Memory B cell (primary cell): ENCODE measurements around the gene MAMDC4.

Experiments used
- ATAC-seq: fragments of 150-1000 bp; cut with Tn5 transposase; 2 replicates; pipeline ENCODE4 v1.10.0; 2021; ENCODE audit warnings: low read depth, mild to moderate bottlenecking, moderate library complexity
- DNase-seq, 2 donors: peaks; one replicate each; pipeline ENCODE4 v3.0.0; 2022; ENCODE audit warnings: low spot score in 2 of 2
- H3K27ac Mint-ChIP-seq: one replicate; pipeline ENCODE4 v1.8.0; 2022; ENCODE audit warnings: mild to moderate bottlenecking, moderate library complexity, mixed read lengths
- H3K27me3 Mint-ChIP-seq: one replicate; pipeline ENCODE4 v1.8.0; 2022; ENCODE audit warnings: mixed read lengths
- H3K36me3 Mint-ChIP-seq: one replicate; pipeline ENCODE4 v1.8.0; 2022; ENCODE audit warnings: mild to moderate bottlenecking, mixed read lengths
- H3K4me1 Mint-ChIP-seq: one replicate; pipeline ENCODE4 v1.8.0; 2022; ENCODE audit warnings: mixed read lengths
- H3K4me3 Mint-ChIP-seq: one replicate; pipeline ENCODE4 v1.8.0; 2022; ENCODE audit warnings: mild to moderate bottlenecking, moderate library complexity, mixed read lengths
- H3K9me3 Mint-ChIP-seq: one replicate; pipeline ENCODE4 v1.8.0; 2022; ENCODE audit warnings: mixed read lengths

Gene MAMDC4

GRCh38 chr9:136847826-136848392, 4.2 kb upstream of the MAMDC4 start:
- Mint-ChIP-seq H3K36me3 (peaks cover 2% of the 10 kb centered on the region), H3K27me3 (peaks cover 7% of the 10 kb centered on the region), H3K27ac (peak overlapping the region; percentile 94), H3K4me1 (peaks cover 9% of the 10 kb centered on the region), H3K4me3 (peak overlapping the region; percentile 87), H3K9me3 (no peaks in the 10 kb centered on the region)
- DNase-seq (peak; percentile 52 to 60), ATAC-seq (no peak)

DNA sequence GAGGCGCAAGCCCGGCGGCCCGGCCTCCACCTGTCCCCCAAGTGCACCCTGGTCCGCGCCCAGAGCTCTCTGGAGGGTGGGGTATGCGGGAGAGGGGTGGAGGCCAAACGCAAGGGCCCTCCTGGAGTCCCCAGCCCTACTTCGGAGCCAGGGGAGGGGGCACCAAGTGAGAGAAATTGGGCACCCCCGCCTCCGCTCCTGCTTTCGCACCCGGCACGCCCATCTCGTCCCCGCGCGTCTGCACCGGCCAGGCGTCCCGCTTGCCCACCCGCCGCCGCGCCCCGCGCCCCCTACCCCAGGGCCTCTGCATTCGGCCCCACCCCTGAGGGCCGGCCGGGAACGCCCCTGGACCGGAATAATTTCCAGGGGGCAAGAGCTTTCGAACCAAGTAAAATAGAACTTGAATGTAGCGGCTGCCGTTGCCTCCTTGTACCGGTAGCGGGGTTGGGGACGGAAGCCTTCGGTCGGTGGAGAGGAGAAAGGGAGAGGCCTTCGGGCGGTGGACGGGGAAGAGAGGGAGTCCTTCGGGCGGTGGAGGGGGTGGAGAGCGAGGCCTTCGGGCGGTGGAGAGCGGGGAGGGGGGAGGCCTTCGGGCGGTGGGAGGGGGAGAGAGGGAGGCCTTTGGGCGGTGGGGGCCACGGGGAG, 3.6 kb upstream of the MAMDC4 start:
- DNase-seq (peak in 1 of 2 donors; percentile 54), ATAC-seq (no peak)
- peak overlapping the region; percentile 87 for H3K27ac Mint-ChIP-seq
- peaks cover 7% of the 10 kb centered on the region for H3K27me3 Mint-ChIP-seq
- peaks cover 9% of the 10 kb centered on the region for H3K4me1 Mint-ChIP-seq
- peak overlapping the region; percentile 97 for H3K4me3 Mint-ChIP-seq
- peaks cover 2% of the 10 kb centered on the region for H3K36me3 Mint-ChIP-seq
- H3K9me3 Mint-ChIP-seq, result no peaks in the 10 kb centered on the region

GRCh38 chr9:136849038-136849959, 2.8 kb upstream of the MAMDC4 start, which contains the start of gene PHPT1:
Gene PHPT1, plus strand, starts transcription at chr9:136849409. Its CDS starts 22 bp downstream, at chr9:136849431.
- peak within 1 kb of the TSS; percentile 87 for H3K27ac Mint-ChIP-seq
- peaks cover 7% of the 10 kb centered on the region for H3K27me3 Mint-ChIP-seq
- no peaks in the 10 kb centered on the region for H3K9me3 Mint-ChIP-seq
- ATAC-seq, result peak; percentile 92
- peaks cover 2% of the 10 kb centered on the region for H3K36me3 Mint-ChIP-seq
- H3K4me1 Mint-ChIP-seq, result peaks cover 9% of the 10 kb centered on the region
- H3K4me3 Mint-ChIP-seq, result peak within 1 kb of the TSS; percentile 97
- peak; percentile 96 to 97 for DNase-seq

GRCh38 chr9:136849960-136850865, 1.9 kb upstream of the MAMDC4 start:
- H3K36me3 Mint-ChIP-seq, result peaks cover 2% of the 10 kb centered on the region
- H3K4me1 Mint-ChIP-seq, result peaks cover 11% of the 10 kb centered on the region
- peak overlapping the region; percentile 95 for H3K4me3 Mint-ChIP-seq
- ATAC-seq (no peak), DNase-seq (no peak)
- H3K27ac Mint-ChIP-seq, result peak overlapping the region; percentile 87
- H3K9me3 Mint-ChIP-seq, result no peaks in the 10 kb centered on the region
- H3K27me3 Mint-ChIP-seq, result peaks cover 7% of the 10 kb centered on the region

DNA sequence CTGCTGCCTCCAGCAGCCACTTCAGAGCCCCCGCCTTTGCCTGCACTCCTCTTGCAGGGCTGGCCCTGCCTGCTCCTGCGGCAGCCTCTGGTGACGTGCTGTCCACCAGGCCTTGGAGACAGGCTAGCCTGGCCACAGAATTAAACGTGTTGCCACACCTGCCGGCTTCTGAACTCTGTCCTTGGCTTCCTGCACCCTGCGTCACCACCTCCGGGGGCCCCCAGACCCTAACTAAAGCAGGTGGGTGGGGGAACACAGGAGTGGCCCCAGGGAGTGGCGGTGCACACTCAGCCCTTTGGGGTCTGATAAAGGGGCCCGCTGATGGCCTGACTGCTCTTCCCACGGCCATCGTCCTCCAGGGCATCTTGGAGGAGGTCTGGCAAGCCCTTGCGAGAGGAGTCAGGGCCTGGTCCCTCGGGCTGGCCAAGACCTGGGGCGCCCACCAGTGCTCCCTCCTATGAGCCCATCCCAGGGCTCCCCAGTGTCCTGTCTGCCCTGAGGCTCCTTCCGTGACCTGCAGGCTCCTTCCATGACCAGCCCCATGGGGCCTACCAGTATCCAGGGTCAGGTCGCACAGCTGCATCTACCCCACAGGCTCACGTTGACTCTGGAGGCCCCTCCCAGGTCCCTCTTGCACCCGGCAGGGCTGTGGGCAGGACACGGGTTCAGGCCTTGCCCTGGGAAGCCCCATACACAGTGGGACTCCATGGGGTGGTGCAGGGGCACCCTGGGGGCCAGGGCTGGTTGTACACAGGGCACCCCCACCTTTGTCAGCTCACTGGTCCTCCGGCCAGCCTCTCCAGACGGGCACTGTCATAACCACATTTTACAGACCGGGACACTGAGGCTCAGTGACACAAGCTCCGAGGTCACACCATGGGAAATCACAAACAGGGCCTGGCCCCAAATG, 1.0 kb upstream of the MAMDC4 start:
- DNase-seq (no peak), ATAC-seq (no peak)
- no peak overlapping the region for H3K27ac Mint-ChIP-seq
- no peaks in the 10 kb centered on the region for H3K9me3 Mint-ChIP-seq
- H3K4me3 Mint-ChIP-seq, result peak overlapping the region; percentile 34
- peaks cover 11% of the 10 kb centered on the region for H3K4me1 Mint-ChIP-seq
- peaks cover 2% of the 10 kb centered on the region for H3K36me3 Mint-ChIP-seq
- peaks cover 7% of the 10 kb centered on the region for H3K27me3 Mint-ChIP-seq

GRCh38 chr9:136852664-136853595, 784 bp downstream of the MAMDC4 start:
- DNase-seq (no peak), ATAC-seq (no peak)
- Mint-ChIP-seq H3K27ac (no peak overlapping the region), H3K9me3 (no peaks in the 10 kb centered on the region), H3K4me3 (no peak overlapping the region), H3K4me1 (peaks cover 6% of the 10 kb centered on the region), H3K36me3 (no peaks in the 10 kb centered on the region), H3K27me3 (peaks cover 2% of the 10 kb centered on the region)

- ATAC-seq (no peak), DNase-seq (no peak)
- H3K27ac Mint-ChIP-seq, result no peak overlapping the region
- H3K27me3 Mint-ChIP-seq, result no peaks in the 10 kb centered on the region
- H3K4me3 Mint-ChIP-seq, result no peak overlapping the region
- no peaks in the 10 kb centered on the region for H3K9me3 Mint-ChIP-seq
- H3K4me1 Mint-ChIP-seq, result peaks cover 3% of the 10 kb centered on the region
- no peaks in the 10 kb centered on the region for H3K36me3 Mint-ChIP-seq
These were observed 1.5 kb downstream of the MAMDC4 start for GRCh38 chr9:136853596-136854112.

- no peaks in the 10 kb centered on the region for H3K9me3 Mint-ChIP-seq
These were observed 2.1 kb downstream of the MAMDC4 start for GRCh38 chr9:136854113-136854841.

GRCh38 chr9:136854842-136855460, 2.8 kb downstream of the MAMDC4 start:
- ATAC-seq, result no peak
- no peak overlapping the region for H3K27ac Mint-ChIP-seq
- no peaks in the 10 kb centered on the region for H3K27me3 Mint-ChIP-seq
- no peaks in the 10 kb centered on the region for H3K9me3 Mint-ChIP-seq
- DNase-seq, result no peak
- peaks cover 2% of the 10 kb centered on the region for H3K4me1 Mint-ChIP-seq
- H3K4me3 Mint-ChIP-seq, result no peak overlapping the region
- no peaks in the 10 kb centered on the region for H3K36me3 Mint-ChIP-seq

More at GRCh38 chr9:136854113-136854841, 2.1 kb downstream of the MAMDC4 start:
- Mint-ChIP-seq H3K27ac (no peak overlapping the region), H3K36me3 (no peaks in the 10 kb centered on the region), H3K4me1 (peaks cover 2% of the 10 kb centered on the region), H3K4me3 (no peak overlapping the region), H3K27me3 (no peaks in the 10 kb centered on the region)
- ATAC-seq (no peak), DNase-seq (no peak)

GRCh38 chr9:136855461-136856078, 3.4 kb downstream of the MAMDC4 start:
- no peaks in the 10 kb centered on the region for H3K27me3 Mint-ChIP-seq
- ATAC-seq, result no peak
- no peak overlapping the region for H3K4me3 Mint-ChIP-seq
- H3K27ac Mint-ChIP-seq, result no peak overlapping the region
- peaks cover 2% of the 10 kb centered on the region for H3K4me1 Mint-ChIP-seq
- H3K9me3 Mint-ChIP-seq, result no peaks in the 10 kb centered on the region
- DNase-seq, result no peak
- H3K36me3 Mint-ChIP-seq, result no peaks in the 10 kb centered on the region

GRCh38 chr9:136856079-136856476, 3.9 kb downstream of the MAMDC4 start:
- Mint-ChIP-seq H3K27me3 (no peaks in the 10 kb centered on the region), H3K27ac (no peak overlapping the region), H3K4me1 (peaks cover 2% of the 10 kb centered on the region), H3K36me3 (no peaks in the 10 kb centered on the region), H3K4me3 (no peak overlapping the region), H3K9me3 (no peaks in the 10 kb centered on the region)
- DNase-seq (no peak), ATAC-seq (no peak)
